Renal cortical epithelial cell (primary cell): ENCODE results near the gene GPR157. TPM values are rescaled to one million over a fixed set of nuclear protein-coding genes. Genes with fewer than 3 reads are reported as not detected.
"Not testable (repeated sequence)": the region's sequence is repeated elsewhere in the genome, so short reads cannot be mapped to it uniquely, and the experiment has no call there.

Experiments used
- DNase-seq: peaks from one replicate; pipeline ENCODE4 v3.0.0-alpha.2; 2011; ENCODE audit warnings: low read depth
- total RNA-seq: library from RNA; depleted of rRNA; stranded (reverse); fragments of >200 nt; gene quantifications from 2 replicates; pipeline ENCODE4 v1.2.3, GENCODE V29; 2014

Gene GPR157
- 4.6 and 9.7 TPM in 2 replicates for total RNA-seq

- peak; percentile 39 for DNase-seq
Observed at GRCh38 chr1:9128520-9129265, at the start of gene GPR157. GPR157 (minus strand) TSS chr1:9129102; CDS start chr1:9129027, 75 bp downstream.

GRCh38 chr1:9174762-9175161 is 45.9 kb upstream of the GPR157 start:
- no peak for DNase-seq

GRCh38 chr1:9174243-9174642 is 45.3 kb upstream of the GPR157 start:
- no peak for DNase-seq

GRCh38 chr1:9169601-9170137 is 40.8 kb upstream of the GPR157 start:
- DNase-seq: no peak

GRCh38 chr1:9167638-9168037 is 38.7 kb upstream of the GPR157 start:
- DNase-seq: no peak

GRCh38 chr1:9166289-9167235 is 37.7 kb upstream of the GPR157 start:
- DNase-seq: no peak

GRCh38 chr1:9165396-9165795 is 36.5 kb upstream of the GPR157 start:
- DNase-seq: no peak

- no peak for DNase-seq
Observed at GRCh38 chr1:9164919-9165318, 36.0 kb upstream of the GPR157 start.

GRCh38 chr1:9164532-9164900 is 35.6 kb upstream of the GPR157 start:
- DNase-seq: no peak

GRCh38 chr1:9161963-9162362 is 33.1 kb upstream of the GPR157 start:
- no peak for DNase-seq

- DNase-seq: no peak
Observed at GRCh38 chr1:9161342-9161741, 32.4 kb upstream of the GPR157 start.

GRCh38 chr1:9160079-9160717 is 31.3 kb upstream of the GPR157 start:
- DNase-seq: no peak

- DNase-seq: no peak
Observed at GRCh38 chr1:9155879-9156278, 27.0 kb upstream of the GPR157 start.

- not testable (repeated sequence) for DNase-seq
Observed at GRCh38 chr1:9155405-9155804, 26.5 kb upstream of the GPR157 start.

- no peak for DNase-seq
Observed at GRCh38 chr1:9153152-9153551, 24.2 kb upstream of the GPR157 start.

GRCh38 chr1:9152535-9152934 is 23.6 kb upstream of the GPR157 start:
- DNase-seq: no peak

- no peak for DNase-seq
Observed at GRCh38 chr1:9151328-9151860, 22.5 kb upstream of the GPR157 start.

- no peak for DNase-seq
Observed at GRCh38 chr1:9150582-9151327, 21.9 kb upstream of the GPR157 start.

- DNase-seq: no peak
Observed at GRCh38 chr1:9149837-9150581, 21.1 kb upstream of the GPR157 start.

GRCh38 chr1:9149151-9149550 is 20.2 kb upstream of the GPR157 start:
- DNase-seq: no peak
